ENCODE data around the gene ALPG. TPM values are rescaled to one million over a fixed set of nuclear protein-coding genes. Genes with fewer than 3 reads are reported as not detected.

ALPG gene
- total RNA-seq, 1 experiment from 2014 or later, result 0.10 TPM

GRCh38 chr2:232435805-232436204 lies 29.2 kb downstream of the ALPG start:
- Histone ChIP-seq H3K4me2 (ENCODE audit: low read length) (no peak overlapping the region), H3K79me2 (ENCODE audit: insufficient read depth, low read length) (no peaks in the 10 kb centered on the region), H4K20me1 (ENCODE audit: insufficient read depth) (no peaks in the 10 kb centered on the region), H2AFZ (ENCODE audit: low read depth, low read length, poor library complexity, severe bottlenecking) (no peak overlapping the region), H3K9ac (ENCODE audit: low read length) (no peak overlapping the region), H3K36me3 (ENCODE audit: control insufficient read depth in 1 of 2, insufficient read depth in 2 of 2, low read length in 2 of 2) (no peaks in the 10 kb centered on the region), H3K9me2 (ENCODE audit: insufficient read depth) (no peaks in the 10 kb centered on the region), H3K9me3 (ENCODE audit: control insufficient read depth in 1 of 2, insufficient read depth in 1 of 2, low read depth in 1 of 2, low read length in 2 of 2) (no peaks in the 10 kb centered on the region), H3K27ac (ENCODE audit: low read depth, low read length) (no peak overlapping the region), H3K27me3 (ENCODE audit: insufficient read depth, low read length) (no peaks in the 10 kb centered on the region), H3K4me3 (replicated peaks in 1 of 2; ENCODE audit: low read depth in 1 of 2, low read length in 2 of 2) (no peak overlapping the region), H3K4me1 (ENCODE audit: control insufficient read depth in 1 of 2, insufficient read depth in 2 of 2, low read length in 2 of 2) (peaks cover 0 to 3% of the 10 kb centered on the region in 2 experiments; a peak in 1 of 4 replicates)
- ChIA-PET CTCF (interaction anchor here (0.9 kb wide), 1 partner anchor 536 kb away, joined by 3 read pairs; no protein-coding TSS in a partner anchor), POLR2A (no interaction called here), RAD21 (ENCODE audit: low non-redundant PET in 1 of 2, low total read pairs in 2 of 2, uncharacterized antibody in 2 of 2, unreplicated experiment in 2 of 2) (interaction anchor here (0.6 to 0.8 kb wide), 2 partner anchors 70 to 72 kb away, joined by 3 to 7 read pairs; no protein-coding TSS in a partner anchor)
- ATAC-seq, result no peak
- TF ChIP-seq YY1 (IDR thresholded peaks at IDR 0.05; ENCODE audit: extremely low read depth, insufficient replicate concordance, low read depth, low read length), result no peak
- no peak for TF ChIP-seq FOSL1 (IDR thresholded peaks at IDR 0.05; ENCODE audit: low read depth)
- no peak for TF ChIP-seq EZH2 (IDR thresholded peaks at IDR 0.05)
- TF ChIP-seq ZFX (IDR thresholded peaks at IDR 0.05), result no peak
- TF ChIP-seq, protein P1, sequence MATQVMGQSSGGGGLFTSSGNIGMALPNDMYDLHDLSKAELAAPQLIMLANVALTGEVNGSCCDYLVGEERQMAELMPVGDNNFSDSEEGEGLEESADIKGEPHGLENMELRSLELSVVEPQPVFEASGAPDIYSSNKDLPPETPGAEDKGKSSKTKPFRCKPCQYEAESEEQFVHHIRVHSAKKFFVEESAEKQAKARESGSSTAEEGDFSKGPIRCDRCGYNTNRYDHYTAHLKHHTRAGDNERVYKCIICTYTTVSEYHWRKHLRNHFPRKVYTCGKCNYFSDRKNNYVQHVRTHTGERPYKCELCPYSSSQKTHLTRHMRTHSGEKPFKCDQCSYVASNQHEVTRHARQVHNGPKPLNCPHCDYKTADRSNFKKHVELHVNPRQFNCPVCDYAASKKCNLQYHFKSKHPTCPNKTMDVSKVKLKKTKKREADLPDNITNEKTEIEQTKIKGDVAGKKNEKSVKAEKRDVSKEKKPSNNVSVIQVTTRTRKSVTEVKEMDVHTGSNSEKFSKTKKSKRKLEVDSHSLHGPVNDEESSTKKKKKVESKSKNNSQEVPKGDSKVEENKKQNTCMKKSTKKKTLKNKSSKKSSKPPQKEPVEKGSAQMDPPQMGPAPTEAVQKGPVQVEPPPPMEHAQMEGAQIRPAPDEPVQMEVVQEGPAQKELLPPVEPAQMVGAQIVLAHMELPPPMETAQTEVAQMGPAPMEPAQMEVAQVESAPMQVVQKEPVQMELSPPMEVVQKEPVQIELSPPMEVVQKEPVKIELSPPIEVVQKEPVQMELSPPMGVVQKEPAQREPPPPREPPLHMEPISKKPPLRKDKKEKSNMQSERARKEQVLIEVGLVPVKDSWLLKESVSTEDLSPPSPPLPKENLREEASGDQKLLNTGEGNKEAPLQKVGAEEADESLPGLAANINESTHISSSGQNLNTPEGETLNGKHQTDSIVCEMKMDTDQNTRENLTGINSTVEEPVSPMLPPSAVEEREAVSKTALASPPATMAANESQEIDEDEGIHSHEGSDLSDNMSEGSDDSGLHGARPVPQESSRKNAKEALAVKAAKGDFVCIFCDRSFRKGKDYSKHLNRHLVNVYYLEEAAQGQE (IDR thresholded peaks at IDR 0.05; ENCODE audit: low read depth), result no peak
- TF ChIP-seq SP1 (IDR thresholded peaks at IDR 0.05; ENCODE audit: low read depth), result no peak
- TF ChIP-seq EZH2phosphoT487 (IDR thresholded peaks at IDR 0.05; ENCODE audit: borderline replicate concordance), result no peak
- no peak for TF ChIP-seq ZNF274 (IDR thresholded peaks at IDR 0.05; ENCODE audit: low read depth, low read length)
- TF ChIP-seq ELF1 (IDR thresholded peaks at IDR 0.05; ENCODE audit: borderline replicate concordance, low read depth), result no peak
- no peak for TF ChIP-seq POLR2A (IDR thresholded peaks at IDR 0.05; ENCODE audit: borderline replicate concordance, extremely low read depth, insufficient read depth, insufficient read length)
- DNase-seq (ENCODE audit: low read depth, low spot score), result no peak
- intact Hi-C loops (cut with micrococcal nuclease), result no loop called here
- BruUV-seq (replicated peaks), result no TSS peak

Data from HCT116 (cell line).